ENCODE data around the gene C1orf35. TPM values are rescaled to one million over a fixed set of nuclear protein-coding genes. Genes with fewer than 3 reads are reported as not detected.

C1orf35 gene
- total and polyA plus RNA-seq, 2 of the 4 experiments (the other 2 are of a cell fraction): 4.3 to 13.0 TPM

GRCh38 chr1:228144993-228145343, 41.8 kb upstream of the C1orf35 start:
- Histone ChIP-seq H3K79me1 (ENCODE audit: low read depth in 1 of 2, low read length in 2 of 2) (peaks cover 5 to 76% of the 10 kb centered on the region in 2 experiments), H4K20me1 (ENCODE audit: insufficient read depth, low read length) (peaks cover 67% of the 10 kb centered on the region), H3K23ac (ENCODE audit: low read depth, low read length) (no peak overlapping the region), H2BK15ac (ENCODE audit: low read depth, low read length) (no peak overlapping the region), H3K36me3 (ENCODE audit: control insufficient read depth, insufficient read depth, low read length) (peaks cover 15% of the 10 kb centered on the region), H2BK120ac (ENCODE audit: low read depth, low read length) (no peak overlapping the region), H3K9ac (ENCODE audit: low read depth, low read length) (no peak overlapping the region), H3K9me1 (ENCODE audit: insufficient read depth, low read length) (peaks cover 24% of the 10 kb centered on the region), H3K4me3 (ENCODE audit: insufficient read depth, low read depth, low read length) (no peak overlapping the region), H3K27ac (ENCODE audit: insufficient read depth, low read length) (no peak overlapping the region), H2AK9ac (replicated peaks; ENCODE audit: low read depth, low read length, poor library complexity) (no peak overlapping the region), H4K5ac (ENCODE audit: low read depth, low read length) (no peak overlapping the region), H2BK20ac (ENCODE audit: low read depth, low read length) (no peak overlapping the region), H2AK5ac (ENCODE audit: low read depth, low read length) (no peak overlapping the region), H2AFZ (replicated peaks; ENCODE audit: low read length, poor library complexity) (no peak overlapping the region), H3K4ac (ENCODE audit: low read depth, low read length) (no peak overlapping the region), H3K18ac (ENCODE audit: low read depth, low read length) (no peak overlapping the region), H3K14ac (replicated peaks; ENCODE audit: low read depth, low read length) (no peak overlapping the region), H3K27me3 (ENCODE audit: control insufficient read depth, insufficient read depth, low read length) (no peaks in the 10 kb centered on the region), H2BK5ac (ENCODE audit: low read depth, low read length, poor library complexity, severe bottlenecking) (no peak overlapping the region), H3K56ac (ENCODE audit: extremely low read depth, insufficient read depth, low read length) (no peak overlapping the region), H4K8ac (ENCODE audit: low read depth in 2 of 2, low read length in 2 of 2) (no peak overlapping the region), H3K4me2 (ENCODE audit: low read depth, low read length) (no peak overlapping the region), H4K91ac (ENCODE audit: insufficient read depth, low read depth, low read length) (no peak overlapping the region), H3K4me1 (ENCODE audit: control insufficient read depth, insufficient read depth, low read length) (peaks cover 28% of the 10 kb centered on the region), H3K9me3 (ENCODE audit: control insufficient read depth, insufficient read depth, low read length) (no peaks in the 10 kb centered on the region)
- POLR2A ChIA-PET (ENCODE audit: unreplicated experiment): no interaction called here
- in situ Hi-C loops (cut with MboI; ENCODE audit: low sequenced_read_pairs): no loop called here
- DNase-seq (no peak), ATAC-seq (ENCODE audit: low read depth) (no peak)
- intact Hi-C loops (cut with micrococcal nuclease): loop anchor here (5.0 kb wide), 1 partner anchor 43 kb away; the partner anchor contains the start of gene C1orf35
- BruUV-seq (replicated peaks): no TSS peak
- CTCF ChIA-PET: no interaction called here
- dilution Hi-C loops (cut with HindIII; ENCODE audit: low sequenced_read_pairs, unreplicated experiment): no loop called here
- no peak for TF ChIP-seq RCOR1 (IDR thresholded peaks at IDR 0.05; ENCODE audit: insufficient replicate concordance, low read length)
- TF ChIP-seq RFX5 (IDR thresholded peaks at IDR 0.05; ENCODE audit: low read depth, low read length): no peak
- TF ChIP-seq MAZ (IDR thresholded peaks at IDR 0.05; ENCODE audit: borderline replicate concordance, low read depth, low read length): no peak
- TF ChIP-seq MAFK (IDR thresholded peaks at IDR 0.05; ENCODE audit: low read depth, low read length): no peak
- TF ChIP-seq RAD21 (IDR thresholded peaks at IDR 0.05; ENCODE audit: low read length): no peak
- TF ChIP-seq BHLHE40 (IDR thresholded peaks at IDR 0.05; ENCODE audit: low read depth, low read length): no peak
- TF ChIP-seq CHD1 (IDR thresholded peaks at IDR 0.05; ENCODE audit: low read depth, low read length): no peak
- TF ChIP-seq NFE2L2 (IDR thresholded peaks at IDR 0.05; ENCODE audit: low read depth, low read length): no peak
- TF ChIP-seq CEBPB (IDR thresholded peaks at IDR 0.05; ENCODE audit: low read depth, low read length): no peak
- TF ChIP-seq POLR2A (IDR thresholded peaks at IDR 0.05; ENCODE audit: low read depth, low read length): no peak
- no peak for TF ChIP-seq FOS (IDR thresholded peaks at IDR 0.05; ENCODE audit: low read depth, low read length)
- TF ChIP-seq CTCF (conservative IDR thresholded peaks at IDR 0.05; ENCODE audit: low read depth, low read length): no peak
- no peak for TF ChIP-seq USF2 (IDR thresholded peaks at IDR 0.05; ENCODE audit: low read depth, low read length)
- no peak for TF ChIP-seq ELK1 (IDR thresholded peaks at IDR 0.05; ENCODE audit: borderline replicate concordance, low read depth, low read length)
- no peak for TF ChIP-seq SMC3 (IDR thresholded peaks at IDR 0.05; ENCODE audit: low read depth, low read length)
- no peak for TF ChIP-seq MXI1 (IDR thresholded peaks at IDR 0.05; ENCODE audit: borderline replicate concordance, low read depth, low read length)
- 100% methylated on average over 6 of the region's 8 CpGs; no CpG with 5 or more reads in 1 of the 2 experiments for WGBS, 2 experiments (ENCODE audit: extremely low coverage in 2 of 2, insufficient read length in 1 of 2)

Data from IMR-90 (cell line).